Amniotic epithelial cell (primary cell): Measurements from ENCODE around the gene SLC22A12.

Source experiments
- DNase-seq: peaks from one replicate; pipeline ENCODE4 v3.0.0-alpha.2; 2010; ENCODE audit warnings: low read depth

SLC22A12 gene

GRCh38 chr11:64563966-64564365 is 27.1 kb upstream of the SLC22A12 start:
- no peak for DNase-seq

- no peak for DNase-seq
These were observed 26.6 kb upstream of the SLC22A12 start for GRCh38 chr11:64564419-64564818.

GRCh38 chr11:64564947-64565889 is 25.8 kb upstream of the SLC22A12 start:
- DNase-seq, result no peak

GRCh38 chr11:64566042-64566914 is 24.7 kb upstream of the SLC22A12 start:
- peak; percentile 83 for DNase-seq

- no peak for DNase-seq
These were observed 23.8 kb upstream of the SLC22A12 start for GRCh38 chr11:64566915-64567891.

GRCh38 chr11:64568041-64568571 is 22.9 kb upstream of the SLC22A12 start:
- DNase-seq, result no peak

- no peak for DNase-seq
These were observed 22.4 kb upstream of the SLC22A12 start for GRCh38 chr11:64568584-64569140.

GRCh38 chr11:64569300-64569970 is 21.6 kb upstream of the SLC22A12 start:
- no peak for DNase-seq

GRCh38 chr11:64570341-64570740 is 20.7 kb upstream of the SLC22A12 start:
- DNase-seq, result no peak

GRCh38 chr11:64571050-64571409 is 20.0 kb upstream of the SLC22A12 start:
- no peak for DNase-seq

GRCh38 chr11:64571410-64572091 is 19.5 kb upstream of the SLC22A12 start:
- peak; percentile 69 for DNase-seq

GRCh38 chr11:64572143-64572542 is 18.9 kb upstream of the SLC22A12 start:
- no peak for DNase-seq

- DNase-seq, result no peak
These were observed 13.8 kb upstream of the SLC22A12 start for GRCh38 chr11:64577202-64577601.

GRCh38 chr11:64580412-64580811 is 10.6 kb upstream of the SLC22A12 start:
- DNase-seq, result no peak

GRCh38 chr11:64581057-64581523 is 9.9 kb upstream of the SLC22A12 start:
- no peak for DNase-seq

- DNase-seq, result no peak
These were observed 8.1 kb upstream of the SLC22A12 start for GRCh38 chr11:64582885-64583284.

GRCh38 chr11:64583296-64584262 is 7.4 kb upstream of the SLC22A12 start:
- DNase-seq, result no peak

GRCh38 chr11:64585150-64585549 is 5.9 kb upstream of the SLC22A12 start:
- no peak for DNase-seq

GRCh38 chr11:64586366-64586765 is 4.7 kb upstream of the SLC22A12 start:
- no peak for DNase-seq
